Measurements from ENCODE around the gene GATA2. TPM values are rescaled to one million over a fixed set of nuclear protein-coding genes. Genes with fewer than 3 reads are reported as not detected.

GATA2 gene
- total RNA-seq, 1 donor from 2014 or later, result 37.9 TPM

DNA sequence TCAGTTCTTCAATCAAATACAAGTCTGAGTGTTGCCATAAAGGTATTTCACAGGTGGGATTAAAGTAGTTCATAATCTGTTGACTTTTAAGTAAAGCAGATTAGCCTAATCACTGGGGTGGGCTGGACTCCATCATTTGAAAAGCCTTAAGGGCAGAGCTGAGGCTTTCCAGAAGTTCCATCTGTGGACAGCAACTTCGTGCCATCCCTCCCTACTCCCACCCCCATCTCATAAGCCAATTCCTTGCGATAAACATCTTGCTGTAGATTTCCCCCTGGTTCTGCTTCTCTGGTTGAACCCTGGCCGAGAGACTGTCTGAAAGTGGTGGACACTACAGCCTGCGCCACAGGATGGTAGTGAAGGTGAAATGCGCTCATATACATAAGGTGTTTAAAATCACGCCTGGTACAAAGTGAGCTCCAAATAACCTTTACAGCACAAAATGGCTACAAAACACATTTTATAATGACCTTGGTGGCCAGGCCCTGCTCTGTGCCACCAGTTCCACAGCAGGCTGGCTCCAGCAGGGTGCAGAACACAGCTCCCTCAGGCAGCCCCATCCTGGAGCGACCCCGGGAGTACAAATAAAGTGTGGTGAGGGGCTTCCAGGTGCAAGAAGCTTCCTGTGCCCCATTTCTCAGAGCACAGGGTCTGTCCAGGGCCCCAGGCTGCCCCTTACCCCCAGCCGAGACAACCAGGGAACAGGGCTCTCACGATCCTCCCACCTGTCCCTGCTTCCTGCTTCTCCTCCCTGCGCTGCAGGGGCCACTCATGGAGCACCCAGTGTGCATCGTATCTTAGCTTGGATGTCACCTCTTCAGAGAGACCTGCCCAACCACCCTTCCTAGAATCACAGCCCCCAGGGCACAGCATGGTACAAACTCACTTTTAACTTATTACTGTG is 25.8 kb upstream of the GATA2 start:
- no peak overlapping the region for H3K27ac Mint-ChIP-seq (ENCODE audit: unreplicated experiment)
- H3K4me1 Mint-ChIP-seq (ENCODE audit: unreplicated experiment), result peaks cover 3% of the 10 kb centered on the region
- H3K9me3 Mint-ChIP-seq (ENCODE audit: unreplicated experiment), result no peaks in the 10 kb centered on the region
- TF ChIP-seq, protein P1, sequence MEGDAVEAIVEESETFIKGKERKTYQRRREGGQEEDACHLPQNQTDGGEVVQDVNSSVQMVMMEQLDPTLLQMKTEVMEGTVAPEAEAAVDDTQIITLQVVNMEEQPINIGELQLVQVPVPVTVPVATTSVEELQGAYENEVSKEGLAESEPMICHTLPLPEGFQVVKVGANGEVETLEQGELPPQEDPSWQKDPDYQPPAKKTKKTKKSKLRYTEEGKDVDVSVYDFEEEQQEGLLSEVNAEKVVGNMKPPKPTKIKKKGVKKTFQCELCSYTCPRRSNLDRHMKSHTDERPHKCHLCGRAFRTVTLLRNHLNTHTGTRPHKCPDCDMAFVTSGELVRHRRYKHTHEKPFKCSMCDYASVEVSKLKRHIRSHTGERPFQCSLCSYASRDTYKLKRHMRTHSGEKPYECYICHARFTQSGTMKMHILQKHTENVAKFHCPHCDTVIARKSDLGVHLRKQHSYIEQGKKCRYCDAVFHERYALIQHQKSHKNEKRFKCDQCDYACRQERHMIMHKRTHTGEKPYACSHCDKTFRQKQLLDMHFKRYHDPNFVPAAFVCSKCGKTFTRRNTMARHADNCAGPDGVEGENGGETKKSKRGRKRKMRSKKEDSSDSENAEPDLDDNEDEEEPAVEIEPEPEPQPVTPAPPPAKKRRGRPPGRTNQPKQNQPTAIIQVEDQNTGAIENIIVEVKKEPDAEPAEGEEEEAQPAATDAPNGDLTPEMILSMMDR (IDR thresholded peaks at IDR 0.05; ENCODE audit: unreplicated experiment), result no peak
- H3K27me3 Mint-ChIP-seq (ENCODE audit: unreplicated experiment), result no peaks in the 10 kb centered on the region
- no peak for DNase-seq (ENCODE audit: low spot score)
- H3K36me3 Mint-ChIP-seq (ENCODE audit: low read depth, unreplicated experiment), result no peaks in the 10 kb centered on the region
- no peak overlapping the region for H3K4me3 Mint-ChIP-seq (ENCODE audit: unreplicated experiment)

DNA sequence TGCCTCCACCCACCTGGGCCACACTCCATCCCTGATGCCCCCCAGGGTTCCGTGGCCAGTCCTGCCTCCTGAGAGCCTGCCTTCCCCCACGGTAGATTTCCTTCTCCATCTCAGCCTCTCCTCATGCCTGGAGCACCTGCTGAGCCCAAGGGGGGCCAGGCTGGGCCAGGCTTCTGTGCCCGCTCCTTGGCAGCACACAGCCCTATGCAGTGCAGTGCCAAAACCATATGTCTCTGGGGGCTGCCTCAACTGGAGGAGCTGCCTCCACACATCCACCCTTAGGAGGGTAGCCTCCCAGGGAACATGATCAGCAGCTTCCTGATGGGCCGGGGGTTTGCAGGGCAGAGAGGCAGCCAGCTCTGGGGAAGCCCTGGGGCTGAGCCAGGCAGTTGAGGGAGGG is 24.6 kb upstream of the GATA2 start:
- TF ChIP-seq, protein P1 (IDR thresholded peaks at IDR 0.05; ENCODE audit: unreplicated experiment), result no peak
- H3K27me3 Mint-ChIP-seq (ENCODE audit: unreplicated experiment), result peaks cover 1% of the 10 kb centered on the region
- no peaks in the 10 kb centered on the region for H3K36me3 Mint-ChIP-seq (ENCODE audit: low read depth, unreplicated experiment)
- H3K27ac Mint-ChIP-seq (ENCODE audit: unreplicated experiment), result no peak overlapping the region
- no peak for DNase-seq (ENCODE audit: low spot score)
- H3K4me1 Mint-ChIP-seq (ENCODE audit: unreplicated experiment), result peaks cover 3% of the 10 kb centered on the region
- no peak overlapping the region for H3K4me3 Mint-ChIP-seq (ENCODE audit: unreplicated experiment)
- no peaks in the 10 kb centered on the region for H3K9me3 Mint-ChIP-seq (ENCODE audit: unreplicated experiment)

DNA sequence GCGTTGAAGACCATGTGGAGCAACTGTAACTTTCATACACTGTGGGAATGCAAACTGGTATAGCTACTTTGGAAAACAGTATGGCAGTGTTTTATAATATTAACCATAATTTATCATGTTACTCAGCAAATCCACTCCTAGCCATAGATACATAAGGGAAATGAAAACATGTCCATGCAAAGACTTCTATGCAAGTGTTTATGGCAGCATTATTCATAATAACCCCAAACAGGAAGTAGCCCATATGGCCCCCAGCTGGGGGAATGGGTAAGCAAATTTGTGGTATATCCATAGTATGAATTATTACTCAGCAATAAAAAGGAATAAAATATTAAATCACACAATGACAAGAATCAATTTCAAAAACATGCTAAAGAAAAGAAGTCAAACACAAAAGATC is 23.0 kb upstream of the GATA2 start:
- Mint-ChIP-seq H3K4me3 (ENCODE audit: unreplicated experiment) (no peak overlapping the region), H3K4me1 (ENCODE audit: unreplicated experiment) (peaks cover 3% of the 10 kb centered on the region), H3K36me3 (ENCODE audit: low read depth, unreplicated experiment) (no peaks in the 10 kb centered on the region), H3K27me3 (ENCODE audit: unreplicated experiment) (peaks cover 1% of the 10 kb centered on the region), H3K9me3 (ENCODE audit: unreplicated experiment) (no peaks in the 10 kb centered on the region), H3K27ac (ENCODE audit: unreplicated experiment) (no peak overlapping the region)
- no peak for DNase-seq (ENCODE audit: low spot score)
- TF ChIP-seq, protein P1 (IDR thresholded peaks at IDR 0.05; ENCODE audit: unreplicated experiment), result no peak

GRCh38 chr3:128508852-128509251 is 15.9 kb upstream of the GATA2 start:
- H3K27ac Mint-ChIP-seq (ENCODE audit: unreplicated experiment), result no peak overlapping the region
- H3K27me3 Mint-ChIP-seq (ENCODE audit: unreplicated experiment), result peaks cover 7% of the 10 kb centered on the region
- TF ChIP-seq, protein P1 (IDR thresholded peaks at IDR 0.05; ENCODE audit: unreplicated experiment), result no peak
- no peaks in the 10 kb centered on the region for H3K4me1 Mint-ChIP-seq (ENCODE audit: unreplicated experiment)
- no peaks in the 10 kb centered on the region for H3K9me3 Mint-ChIP-seq (ENCODE audit: unreplicated experiment)
- peaks cover 3% of the 10 kb centered on the region for H3K36me3 Mint-ChIP-seq (ENCODE audit: low read depth, unreplicated experiment)
- no peak for DNase-seq (ENCODE audit: low spot score)
- no peak overlapping the region for H3K4me3 Mint-ChIP-seq (ENCODE audit: unreplicated experiment)

DNA sequence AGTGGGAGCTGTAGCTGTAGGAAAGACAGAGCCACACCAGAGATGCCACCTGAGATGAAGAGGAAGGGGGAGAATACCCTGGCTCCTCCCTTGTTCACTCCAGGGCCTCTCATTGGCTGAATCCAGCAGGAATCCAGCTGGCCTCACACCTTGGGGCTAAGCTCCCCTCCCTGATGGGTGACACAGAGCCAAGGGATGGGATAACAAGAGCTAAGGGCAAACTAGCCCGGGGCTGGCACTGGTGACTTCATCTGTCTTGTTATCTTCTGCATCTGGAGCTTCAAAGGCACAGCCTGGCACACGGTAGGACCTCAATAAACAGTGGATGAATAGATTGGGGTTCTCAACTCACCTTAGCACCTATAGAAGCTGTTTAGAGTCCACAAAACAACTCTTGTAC is 13.8 kb upstream of the GATA2 start:
- Mint-ChIP-seq H3K9me3 (ENCODE audit: unreplicated experiment) (no peaks in the 10 kb centered on the region), H3K4me3 (ENCODE audit: unreplicated experiment) (no peak overlapping the region), H3K27ac (ENCODE audit: unreplicated experiment) (no peak overlapping the region), H3K36me3 (ENCODE audit: low read depth, unreplicated experiment) (peaks cover 3% of the 10 kb centered on the region), H3K27me3 (ENCODE audit: unreplicated experiment) (peaks cover 9% of the 10 kb centered on the region), H3K4me1 (ENCODE audit: unreplicated experiment) (no peaks in the 10 kb centered on the region)
- no peak for DNase-seq (ENCODE audit: low spot score)
- TF ChIP-seq, protein P1 (IDR thresholded peaks at IDR 0.05; ENCODE audit: unreplicated experiment), result no peak
